Activated naive CD4-positive, alpha-beta T cell treated with anti-CD3 and anti-CD28 coated beads for 36 hours (primary cell): ENCODE data around the gene CCDC107. TPM values are rescaled to one million over a fixed set of nuclear protein-coding genes. Genes with fewer than 3 reads are reported as not detected.
"Not testable (repeated sequence)": the region's sequence is repeated elsewhere in the genome, so short reads cannot be mapped to it uniquely, and the experiment has no call there.

ENCODE experiments used
- CTCF ChIA-PET: fragments of 350-600 bp; sonication (Branson Sonifier 250); formaldehyde crosslinking; loops from one replicate; lab custom pipeline; 2021; ENCODE audit warnings: antibody characterized with exemption; lab: Charles Lee
- DNase-seq: peaks from one replicate; pipeline ENCODE4 v3.0.0-alpha.2; 2020
- H3K27ac Mint-ChIP-seq: one replicate; pipeline ENCODE4 v1.8.0; 2021; ENCODE audit warnings: mild to moderate bottlenecking, mixed read lengths
- H3K27me3 Mint-ChIP-seq: one replicate; pipeline ENCODE4 v1.8.0; 2021; ENCODE audit warnings: low read depth, mixed read lengths
- H3K36me3 Mint-ChIP-seq: one replicate; pipeline ENCODE4 v1.8.0; 2021; ENCODE audit warnings: low read depth, mixed read lengths
- H3K4me1 Mint-ChIP-seq: one replicate; pipeline ENCODE4 v1.8.0; 2021; ENCODE audit warnings: low read depth, mixed read lengths
- H3K4me3 Mint-ChIP-seq: one replicate; pipeline ENCODE4 v1.8.0; 2021; ENCODE audit warnings: mild to moderate bottlenecking, moderate library complexity, mixed read lengths
- H3K9me3 Mint-ChIP-seq: one replicate; pipeline ENCODE4 v1.8.0; 2021; ENCODE audit warnings: mixed read lengths
- intact Hi-C: fragments of 100-400 bp; cut with micrococcal nuclease; formaldehyde crosslinking; loops from one replicate; pipeline ENCODE4 v1.15.1; 2023
- total RNA-seq, 2 experiments: library from RNA; stranded (reverse); gene quantifications; one replicate each; pipeline ENCODE4 v1.2.3, GENCODE V29; 2021

CCDC107 gene
- total RNA-seq, 2 experiments from 2014 or later: 5.6 to 6.4 TPM

GRCh38 chr9:35639631-35640030 is 18.5 kb upstream of the CCDC107 start:
- CTCF ChIA-PET: interaction anchor here (1.0 to 1.3 kb wide), 3 partner anchors 10 to 91 kb away, joined by 3 to 6 read pairs (median 4); no protein-coding TSS in a partner anchor
- H3K27ac Mint-ChIP-seq: peak overlapping the region; percentile 90
- intact Hi-C loops: loop anchor here (2.0 kb wide), 2 partner anchors 21 to 35 kb away; partner anchors contain the start of genes CD72 and TESK1
- H3K27me3 Mint-ChIP-seq: no peaks in the 10 kb centered on the region
- no peak for DNase-seq
- H3K9me3 Mint-ChIP-seq: peaks cover 3% of the 10 kb centered on the region
- peak overlapping the region; percentile 31 for H3K4me3 Mint-ChIP-seq
- H3K36me3 Mint-ChIP-seq: peaks cover 6% of the 10 kb centered on the region
- peaks cover 54% of the 10 kb centered on the region for H3K4me1 Mint-ChIP-seq

GRCh38 chr9:35640431-35640830 is 17.7 kb upstream of the CCDC107 start:
- H3K27ac Mint-ChIP-seq: peak overlapping the region; percentile 81
- DNase-seq, H3K4me3 Mint-ChIP-seq, H3K36me3 Mint-ChIP-seq, H3K27me3 Mint-ChIP-seq, intact Hi-C loops, H3K9me3 Mint-ChIP-seq: not testable (repeated sequence)
- H3K4me1 Mint-ChIP-seq: peaks cover 54% of the 10 kb centered on the region
- CTCF ChIA-PET: interaction anchor here (0.6 to 1.3 kb wide), 4 partner anchors 9 to 261 kb away, joined by 3 to 6 read pairs (median 4); no protein-coding TSS in a partner anchor

- H3K4me1 Mint-ChIP-seq: peaks cover 46% of the 10 kb centered on the region
- CTCF ChIA-PET: not testable (repeated sequence)
Measured at GRCh38 chr9:35641478-35641877, 16.6 kb upstream of the CCDC107 start.

GRCh38 chr9:35643046-35643445 is 15.0 kb upstream of the CCDC107 start:
- Mint-ChIP-seq H3K27me3 (no peaks in the 10 kb centered on the region), H3K9me3 (peaks cover 3% of the 10 kb centered on the region), H3K4me1 (peaks cover 42% of the 10 kb centered on the region), H3K27ac (no peak overlapping the region), H3K36me3 (peaks cover 6% of the 10 kb centered on the region), H3K4me3 (no peak overlapping the region)
- intact Hi-C loops: no loop called here
- DNase-seq: no peak
- CTCF ChIA-PET: interaction anchor here (12.4 kb wide), 1 partner anchor 28 kb away, joined by 142 read pairs; the partner anchor contains the start of gene CD72

More at GRCh38 chr9:35641478-35641877, 16.6 kb upstream of the CCDC107 start:
- H3K27me3 Mint-ChIP-seq, DNase-seq, intact Hi-C loops, H3K27ac Mint-ChIP-seq, H3K36me3 Mint-ChIP-seq, H3K9me3 Mint-ChIP-seq, H3K4me3 Mint-ChIP-seq: not testable (repeated sequence)

- CTCF ChIA-PET: interaction anchor here (0.6 to 12.4 kb wide), 12 partner anchors 15 to 299 kb away, joined by 3 to 149 read pairs (median 4); partner anchors contain the start of genes ARHGEF39, CCDC107, CD72 and RMRP
- not testable (repeated sequence) for H3K9me3 Mint-ChIP-seq, DNase-seq, H3K27me3 Mint-ChIP-seq
- Mint-ChIP-seq H3K27ac (peak overlapping the region; percentile 83), H3K4me3 (peak overlapping the region; percentile 90), H3K4me1 (peaks cover 38% of the 10 kb centered on the region), H3K36me3 (peaks cover 14% of the 10 kb centered on the region)
- intact Hi-C loops: loop anchor here (1.0 to 2.0 kb wide), 8 partner anchors 7 to 529 kb away; partner anchors contain the start of genes CD72, CREB3, GBA2 and HINT2
Measured at GRCh38 chr9:35645736-35646135, 12.4 kb upstream of the CCDC107 start.

GRCh38 chr9:35646153-35646532 is 11.9 kb upstream of the CCDC107 start:
- intact Hi-C loops: loop anchor here (1.0 to 2.0 kb wide), 8 partner anchors 8 to 530 kb away; partner anchors contain the start of genes CD72, CREB3, GBA2 and HINT2
- H3K36me3 Mint-ChIP-seq: peaks cover 11% of the 10 kb centered on the region
- CTCF ChIA-PET: interaction anchor here (0.6 to 12.4 kb wide), 13 partner anchors 15 to 299 kb away, joined by 3 to 149 read pairs (median 8); partner anchors contain the start of genes ARHGEF39, CCDC107, CD72 and RMRP
- H3K27me3 Mint-ChIP-seq: no peaks in the 10 kb centered on the region
- peaks cover 41% of the 10 kb centered on the region for H3K4me1 Mint-ChIP-seq
- no peaks in the 10 kb centered on the region for H3K9me3 Mint-ChIP-seq
- peak overlapping the region; percentile 83 for H3K27ac Mint-ChIP-seq
- H3K4me3 Mint-ChIP-seq: peak overlapping the region; percentile 90
- DNase-seq: no peak

- peak; percentile 94 for DNase-seq
- intact Hi-C loops: loop anchor here (1.0 to 2.0 kb wide), 8 partner anchors 8 to 530 kb away; partner anchors contain the start of genes CD72, CREB3, GBA2 and HINT2
- H3K9me3 Mint-ChIP-seq: no peaks in the 10 kb centered on the region
- H3K27me3 Mint-ChIP-seq: no peaks in the 10 kb centered on the region
- peak overlapping the region; percentile 90 for H3K4me3 Mint-ChIP-seq
- H3K4me1 Mint-ChIP-seq: peaks cover 43% of the 10 kb centered on the region
- H3K36me3 Mint-ChIP-seq: peaks cover 11% of the 10 kb centered on the region
- CTCF ChIA-PET: interaction anchor here (0.6 to 12.4 kb wide), 21 partner anchors 11 to 298 kb away, joined by 3 to 149 read pairs (median 5); partner anchors contain the start of genes ARHGEF39, CCDC107, CD72 and CREB3
- H3K27ac Mint-ChIP-seq: peak overlapping the region; percentile 83
Measured at GRCh38 chr9:35646533-35647265, 11.4 kb upstream of the CCDC107 start.

GRCh38 chr9:35649431-35650340 is 8.4 kb upstream of the CCDC107 start:
- CTCF ChIA-PET: interaction anchor here (0.6 to 12.4 kb wide), 8 partner anchors 10 to 97 kb away, joined by 3 to 149 read pairs (median 5); partner anchors contain the start of genes ARHGEF39, CCDC107, CD72 and RMRP
- peaks cover 11% of the 10 kb centered on the region for H3K36me3 Mint-ChIP-seq
- H3K4me1 Mint-ChIP-seq: peaks cover 46% of the 10 kb centered on the region
- H3K9me3 Mint-ChIP-seq: no peaks in the 10 kb centered on the region
- H3K27ac Mint-ChIP-seq: peak overlapping the region; percentile 94
- DNase-seq: peak; percentile 66
- peak overlapping the region; percentile 93 for H3K4me3 Mint-ChIP-seq
- intact Hi-C loops: loop anchor here (1.0 to 10.0 kb wide), 2 partner anchors 8 to 835 kb away; no protein-coding TSS in a partner anchor
- no peaks in the 10 kb centered on the region for H3K27me3 Mint-ChIP-seq

GRCh38 chr9:35650341-35651158 is 7.5 kb upstream of the CCDC107 start, which contains the start of gene SIT1:
Gene SIT1, minus strand, starts transcription at chr9:35650931. Its CDS starts 78 bp downstream, at chr9:35650853.
- Mint-ChIP-seq H3K9me3 (no peaks in the 10 kb centered on the region), H3K27me3 (no peaks in the 10 kb centered on the region), H3K4me1 (peaks cover 46% of the 10 kb centered on the region), H3K36me3 (peaks cover 11% of the 10 kb centered on the region), H3K27ac (peak within 1 kb of the TSS; percentile 94), H3K4me3 (peak within 1 kb of the TSS; percentile 93)
- DNase-seq: peak; percentile 60
- CTCF ChIA-PET: interaction anchor here (0.6 to 12.4 kb wide), 6 partner anchors 10 to 78 kb away, joined by 3 to 149 read pairs (median 4); partner anchors contain the start of genes ARHGEF39, CCDC107, CD72 and RMRP
- intact Hi-C loops: loop anchor here (10.0 kb wide), 1 partner anchor 834 kb away; no protein-coding TSS in a partner anchor

GRCh38 chr9:35651956-35652828 is 5.9 kb upstream of the CCDC107 start:
- H3K27ac Mint-ChIP-seq: peak overlapping the region; percentile 67
- no peak for DNase-seq
- intact Hi-C loops: loop anchor here (10.0 kb wide), 1 partner anchor 833 kb away; no protein-coding TSS in a partner anchor
- no peaks in the 10 kb centered on the region for H3K9me3 Mint-ChIP-seq
- H3K4me3 Mint-ChIP-seq: peak overlapping the region; percentile 32
- peaks cover 53% of the 10 kb centered on the region for H3K4me1 Mint-ChIP-seq
- H3K27me3 Mint-ChIP-seq: no peaks in the 10 kb centered on the region
- CTCF ChIA-PET: interaction anchor here (0.7 to 12.4 kb wide), 5 partner anchors 9 to 747 kb away, joined by 3 to 149 read pairs (median 3); partner anchors contain the start of genes ARHGEF39, CCDC107, CD72 and RMRP
- peaks cover 11% of the 10 kb centered on the region for H3K36me3 Mint-ChIP-seq
